GM12864 (cell line): Measurements from ENCODE around the gene NR3C1.

Source experiments
- DNase-seq: peaks from one replicate; pipeline ENCODE4 v3.0.0-alpha.2; 2011; ENCODE audit warnings: low read depth
- H3K4me3 ChIP-seq: 2 replicates; pipeline ENCODE4 v1.5.1; 2011; ENCODE audit warnings: mild to moderate bottlenecking, low read depth, low read length, control low read depth
- CTCF ChIP-seq: IDR thresholded peaks from 2 replicates; pipeline ENCODE4 v1.5.1; 2011; ENCODE audit warnings: low read depth, mild to moderate bottlenecking, moderate library complexity, low read length, control low read depth, inconsistent platforms; ENCODE audit errors: missing control alignments

NR3C1 gene

GRCh38 chr5:143311428-143311827 is 92.1 kb downstream of the NR3C1 start:
- no peak for TF ChIP-seq CTCF
- DNase-seq: no peak
- H3K4me3 ChIP-seq: no peak overlapping the region

GRCh38 chr5:143309661-143310431 is 93.6 kb downstream of the NR3C1 start:
- no peak for DNase-seq
- no peak overlapping the region for H3K4me3 ChIP-seq
- TF ChIP-seq CTCF: no peak

GRCh38 chr5:143308731-143309130 is 94.8 kb downstream of the NR3C1 start:
- no peak for TF ChIP-seq CTCF
- no peak for DNase-seq
- no peak overlapping the region for H3K4me3 ChIP-seq

- no peak for DNase-seq
- H3K4me3 ChIP-seq: no peak overlapping the region
- no peak for TF ChIP-seq CTCF
These were observed 97.4 kb downstream of the NR3C1 start for GRCh38 chr5:143306040-143306439.

GRCh38 chr5:143304836-143305475 is 98.5 kb downstream of the NR3C1 start:
- no peak for TF ChIP-seq CTCF
- no peak for DNase-seq
- no peak overlapping the region for H3K4me3 ChIP-seq

GRCh38 chr5:143302341-143303045 is 101.0 kb downstream of the NR3C1 start:
- no peak for TF ChIP-seq CTCF
- no peak for DNase-seq
- H3K4me3 ChIP-seq: no peak overlapping the region
